ENCODE measurements around the gene CAMTA1.

DNA sequence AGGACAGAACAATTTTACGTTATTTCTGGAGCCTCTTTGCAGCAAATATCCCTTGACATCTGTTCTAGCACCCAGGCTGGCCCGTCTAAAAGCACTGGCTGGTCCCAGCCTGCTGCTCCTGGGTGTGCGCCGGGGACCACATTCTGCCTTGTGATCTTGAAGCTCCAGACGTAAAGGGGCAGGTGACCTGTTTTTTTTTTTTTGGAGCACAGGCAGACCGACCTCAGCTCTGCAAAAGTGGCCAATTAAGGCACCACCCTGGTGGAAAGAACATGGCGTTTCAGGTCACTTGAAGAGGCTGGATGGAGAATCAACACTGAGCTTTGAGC, 13.8 kb upstream of the CAMTA1 start:
- no peak for TF ChIP-seq GABPA (IDR thresholded peaks at IDR 0.05 in 1 of 2, conservative IDR thresholded peaks at IDR 0.05 in 1 of 2)
- TF ChIP-seq, protein P1, sequence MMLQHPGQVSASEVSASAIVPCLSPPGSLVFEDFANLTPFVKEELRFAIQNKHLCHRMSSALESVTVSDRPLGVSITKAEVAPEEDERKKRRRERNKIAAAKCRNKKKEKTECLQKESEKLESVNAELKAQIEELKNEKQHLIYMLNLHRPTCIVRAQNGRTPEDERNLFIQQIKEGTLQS (IDR thresholded peaks at IDR 0.05): no peak
- TF ChIP-seq, protein P2, sequence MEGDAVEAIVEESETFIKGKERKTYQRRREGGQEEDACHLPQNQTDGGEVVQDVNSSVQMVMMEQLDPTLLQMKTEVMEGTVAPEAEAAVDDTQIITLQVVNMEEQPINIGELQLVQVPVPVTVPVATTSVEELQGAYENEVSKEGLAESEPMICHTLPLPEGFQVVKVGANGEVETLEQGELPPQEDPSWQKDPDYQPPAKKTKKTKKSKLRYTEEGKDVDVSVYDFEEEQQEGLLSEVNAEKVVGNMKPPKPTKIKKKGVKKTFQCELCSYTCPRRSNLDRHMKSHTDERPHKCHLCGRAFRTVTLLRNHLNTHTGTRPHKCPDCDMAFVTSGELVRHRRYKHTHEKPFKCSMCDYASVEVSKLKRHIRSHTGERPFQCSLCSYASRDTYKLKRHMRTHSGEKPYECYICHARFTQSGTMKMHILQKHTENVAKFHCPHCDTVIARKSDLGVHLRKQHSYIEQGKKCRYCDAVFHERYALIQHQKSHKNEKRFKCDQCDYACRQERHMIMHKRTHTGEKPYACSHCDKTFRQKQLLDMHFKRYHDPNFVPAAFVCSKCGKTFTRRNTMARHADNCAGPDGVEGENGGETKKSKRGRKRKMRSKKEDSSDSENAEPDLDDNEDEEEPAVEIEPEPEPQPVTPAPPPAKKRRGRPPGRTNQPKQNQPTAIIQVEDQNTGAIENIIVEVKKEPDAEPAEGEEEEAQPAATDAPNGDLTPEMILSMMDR (IDR thresholded peaks at IDR 0.05; ENCODE audit: low read depth, low read length, missing input control): no peak
- no peak for TF ChIP-seq YY1 (IDR thresholded peaks at IDR 0.05)
- TF ChIP-seq, protein P3, sequence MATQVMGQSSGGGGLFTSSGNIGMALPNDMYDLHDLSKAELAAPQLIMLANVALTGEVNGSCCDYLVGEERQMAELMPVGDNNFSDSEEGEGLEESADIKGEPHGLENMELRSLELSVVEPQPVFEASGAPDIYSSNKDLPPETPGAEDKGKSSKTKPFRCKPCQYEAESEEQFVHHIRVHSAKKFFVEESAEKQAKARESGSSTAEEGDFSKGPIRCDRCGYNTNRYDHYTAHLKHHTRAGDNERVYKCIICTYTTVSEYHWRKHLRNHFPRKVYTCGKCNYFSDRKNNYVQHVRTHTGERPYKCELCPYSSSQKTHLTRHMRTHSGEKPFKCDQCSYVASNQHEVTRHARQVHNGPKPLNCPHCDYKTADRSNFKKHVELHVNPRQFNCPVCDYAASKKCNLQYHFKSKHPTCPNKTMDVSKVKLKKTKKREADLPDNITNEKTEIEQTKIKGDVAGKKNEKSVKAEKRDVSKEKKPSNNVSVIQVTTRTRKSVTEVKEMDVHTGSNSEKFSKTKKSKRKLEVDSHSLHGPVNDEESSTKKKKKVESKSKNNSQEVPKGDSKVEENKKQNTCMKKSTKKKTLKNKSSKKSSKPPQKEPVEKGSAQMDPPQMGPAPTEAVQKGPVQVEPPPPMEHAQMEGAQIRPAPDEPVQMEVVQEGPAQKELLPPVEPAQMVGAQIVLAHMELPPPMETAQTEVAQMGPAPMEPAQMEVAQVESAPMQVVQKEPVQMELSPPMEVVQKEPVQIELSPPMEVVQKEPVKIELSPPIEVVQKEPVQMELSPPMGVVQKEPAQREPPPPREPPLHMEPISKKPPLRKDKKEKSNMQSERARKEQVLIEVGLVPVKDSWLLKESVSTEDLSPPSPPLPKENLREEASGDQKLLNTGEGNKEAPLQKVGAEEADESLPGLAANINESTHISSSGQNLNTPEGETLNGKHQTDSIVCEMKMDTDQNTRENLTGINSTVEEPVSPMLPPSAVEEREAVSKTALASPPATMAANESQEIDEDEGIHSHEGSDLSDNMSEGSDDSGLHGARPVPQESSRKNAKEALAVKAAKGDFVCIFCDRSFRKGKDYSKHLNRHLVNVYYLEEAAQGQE (IDR thresholded peaks at IDR 0.05): no peak
- no peak for TF ChIP-seq EGR1 (IDR thresholded peaks at IDR 0.05; ENCODE audit: low read depth in 2 of 2)
- no peak for TF ChIP-seq SP1 (IDR thresholded peaks at IDR 0.05)
- no peak for TF ChIP-seq RAD21 (IDR thresholded peaks at IDR 0.05)
- TF ChIP-seq, protein P4, sequence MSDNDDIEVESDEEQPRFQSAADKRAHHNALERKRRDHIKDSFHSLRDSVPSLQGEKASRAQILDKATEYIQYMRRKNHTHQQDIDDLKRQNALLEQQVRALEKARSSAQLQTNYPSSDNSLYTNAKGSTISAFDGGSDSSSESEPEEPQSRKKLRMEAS (IDR thresholded peaks at IDR 0.05): no peak
- TF ChIP-seq HNF4A (conservative IDR thresholded peaks at IDR 0.05): no peak

Data from liver (tissue), 3 donors.